ENCODE measurements around the gene ANGEL2.
"Not testable (repeated sequence)": the region's sequence is repeated elsewhere in the genome, so short reads cannot be mapped to it uniquely, and the experiment has no call there.

Gene ANGEL2

DNA sequence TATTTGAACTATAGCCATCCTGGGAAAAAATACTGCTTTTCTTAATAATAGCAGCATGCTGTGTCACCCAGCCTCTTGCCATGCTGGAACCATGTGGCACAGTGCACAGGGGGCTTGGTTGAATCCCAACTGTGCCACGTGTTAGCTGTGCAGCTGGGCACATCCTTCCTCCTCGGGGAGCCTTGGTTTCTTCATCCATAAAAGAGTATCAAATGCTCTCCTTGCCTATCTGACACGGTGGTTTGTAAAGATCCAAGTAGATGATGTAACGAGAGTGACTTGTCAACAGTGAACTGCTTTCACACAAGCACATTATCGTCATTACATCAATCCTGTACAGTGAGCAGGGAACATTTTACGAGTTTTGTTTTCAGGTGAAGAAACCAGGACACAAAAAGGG lies 41.0 kb downstream of the ANGEL2 start:
- no peak for DNase-seq

GRCh38 chr1:212973899-212974298 lies 41.8 kb downstream of the ANGEL2 start:
- no peak for DNase-seq

DNA sequence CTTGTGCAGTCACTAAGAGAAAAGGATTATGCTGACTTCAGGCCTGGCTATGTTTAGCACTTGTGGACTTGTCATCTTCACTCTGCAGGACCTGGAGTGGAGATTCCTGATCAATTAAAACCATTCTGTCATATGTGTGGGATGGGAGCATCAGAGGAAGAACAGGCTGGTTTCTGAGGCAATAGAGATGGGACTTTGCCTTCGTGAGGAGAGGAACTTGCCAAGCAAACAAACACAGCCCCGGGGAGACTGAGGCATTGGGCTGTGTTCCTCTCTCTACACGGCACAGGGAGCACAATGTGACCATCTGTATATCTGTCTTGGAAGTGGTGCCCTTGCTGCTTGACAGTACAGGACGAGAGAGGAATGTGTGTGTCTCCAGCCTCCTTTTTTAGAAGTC lies 42.2 kb downstream of the ANGEL2 start:
- DNase-seq: no peak

GRCh38 chr1:212971312-212971711 lies 44.4 kb downstream of the ANGEL2 start:
- no peak for DNase-seq

DNA sequence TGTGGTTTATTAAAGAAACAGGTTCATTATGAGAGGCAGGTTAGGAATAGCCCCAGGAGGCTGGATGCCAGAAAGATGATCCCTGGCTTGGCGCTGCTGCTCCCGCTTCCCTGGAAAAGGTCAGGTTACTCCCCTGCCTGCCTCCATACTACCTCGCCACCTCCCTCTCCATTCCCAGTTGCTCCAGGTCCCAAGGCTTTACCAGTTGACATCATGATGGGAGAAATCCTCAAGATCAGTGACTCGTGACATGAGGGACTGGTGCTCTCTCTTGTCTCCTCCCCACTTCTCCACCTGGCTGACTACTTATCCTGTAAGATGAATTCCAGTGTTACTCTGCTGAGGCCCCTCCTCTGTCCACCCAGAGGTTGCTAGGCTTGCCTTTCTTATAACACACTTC lies 45.6 kb downstream of the ANGEL2 start:
- DNase-seq: peak in 1 of 2 experiments; percentile 1

- no peak for DNase-seq
Observed at GRCh38 chr1:212968368-212968863, 47.3 kb downstream of the ANGEL2 start.

- peak in 1 of 2 experiments; percentile 20 for DNase-seq
Observed at GRCh38 chr1:212967801-212968200, 47.9 kb downstream of the ANGEL2 start.

GRCh38 chr1:212966616-212967015 lies 49.1 kb downstream of the ANGEL2 start:
- no peak for DNase-seq

DNA sequence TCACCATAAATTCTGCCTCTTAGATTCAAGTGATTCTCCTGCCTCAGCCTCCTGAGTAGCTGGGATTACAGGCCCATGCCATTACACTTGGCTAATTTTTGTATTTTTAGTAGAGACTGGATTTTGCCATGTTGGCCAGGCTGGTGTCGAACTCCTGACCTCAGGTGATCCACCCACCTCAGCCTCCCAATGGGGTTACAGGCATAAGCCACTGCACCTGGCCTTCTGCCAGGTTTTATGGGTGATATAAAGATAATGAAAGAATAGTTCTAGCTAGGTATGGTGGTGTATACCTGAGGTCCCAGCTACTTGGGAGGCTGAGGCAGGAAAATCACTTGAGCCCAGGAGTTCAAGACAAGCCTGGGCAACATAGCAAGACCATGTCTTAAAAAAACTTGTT lies 50.7 kb downstream of the ANGEL2 start:
- DNase-seq: not testable (repeated sequence)

- no peak for DNase-seq
Observed at GRCh38 chr1:212964102-212964501, 51.6 kb downstream of the ANGEL2 start.

DNA sequence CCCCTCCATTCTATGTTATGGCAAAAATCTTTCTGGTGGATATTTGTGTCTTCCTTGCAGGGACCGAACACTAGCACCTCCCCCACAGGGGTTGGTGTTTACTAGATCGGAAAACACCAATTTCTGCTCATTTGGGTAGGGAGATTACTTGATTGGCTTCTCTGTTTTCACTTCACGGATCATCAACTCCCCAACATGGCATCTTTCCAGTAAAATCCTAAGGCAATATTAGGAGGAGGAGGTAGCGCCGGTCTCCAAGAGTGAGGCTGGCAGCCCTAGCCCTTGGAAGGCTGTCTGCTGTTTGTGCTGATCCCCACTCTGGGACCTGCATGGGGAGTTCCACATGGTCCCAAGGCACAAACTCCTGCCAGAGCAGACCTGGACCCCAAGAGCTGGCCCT lies 53.2 kb downstream of the ANGEL2 start:
- peak; percentile 42 to 55 for DNase-seq

GRCh38 chr1:212960932-212961331 lies 54.7 kb downstream of the ANGEL2 start:
- no peak for DNase-seq

- no peak for DNase-seq
Observed at GRCh38 chr1:212959266-212960220, 56.1 kb downstream of the ANGEL2 start.

GRCh38 chr1:212958175-212958574 lies 57.5 kb downstream of the ANGEL2 start:
- no peak for DNase-seq

GRCh38 chr1:212957546-212957945 lies 58.1 kb downstream of the ANGEL2 start:
- no peak for DNase-seq

- DNase-seq: no peak
Observed at GRCh38 chr1:212955961-212956620, 59.6 kb downstream of the ANGEL2 start.

- no peak for DNase-seq
Observed at GRCh38 chr1:212955098-212955497, 60.6 kb downstream of the ANGEL2 start.

DNA sequence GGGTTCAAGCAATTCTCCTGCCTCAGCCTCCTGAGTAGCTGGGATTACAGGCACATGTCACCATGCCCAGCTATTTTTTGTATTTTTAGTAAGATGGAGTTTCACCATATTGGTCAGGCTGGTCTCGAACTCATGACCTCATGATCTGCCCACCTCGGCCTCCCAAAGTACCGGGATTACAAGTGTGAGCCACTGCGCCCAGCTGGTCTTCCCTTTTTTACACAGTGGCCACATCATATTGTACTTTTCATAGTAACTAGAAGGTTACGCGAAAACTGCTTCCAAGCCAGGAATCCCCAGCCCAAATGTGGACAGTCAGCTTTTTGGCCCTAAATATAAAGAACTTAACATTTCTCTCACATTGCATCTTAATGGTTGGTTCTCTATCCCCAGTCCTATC lies 61.2 kb downstream of the ANGEL2 start:
- no peak for DNase-seq

DNA sequence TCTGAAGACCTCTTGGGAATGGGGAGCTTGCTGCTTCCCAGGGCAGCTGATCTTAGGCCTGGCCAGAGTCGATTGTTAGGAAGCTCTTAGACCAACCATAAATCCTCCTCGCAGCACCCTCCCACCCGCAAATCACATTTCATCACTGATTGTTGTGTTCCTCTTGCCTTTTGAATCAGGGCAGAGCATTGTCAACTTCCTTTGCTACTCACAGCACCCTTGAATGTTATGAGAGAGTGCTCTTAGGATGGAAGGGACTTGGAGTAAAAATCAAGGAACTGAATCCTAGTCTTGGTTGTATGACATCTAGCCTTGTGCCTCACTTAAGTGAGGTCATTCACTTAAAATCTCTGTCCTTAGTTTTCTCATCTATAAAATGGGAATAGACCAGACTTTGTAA lies 62.3 kb downstream of the ANGEL2 start:
- DNase-seq: no peak

- DNase-seq: no peak
Observed at GRCh38 chr1:212952641-212952976, 63.1 kb downstream of the ANGEL2 start.

- DNase-seq: no peak
Observed at GRCh38 chr1:212951947-212952640, 63.6 kb downstream of the ANGEL2 start.

GRCh38 chr1:212951126-212951946 lies 64.3 kb downstream of the ANGEL2 start:
- no peak for DNase-seq

All from NCI-H526 (cell line).